ENCODE measurements around the gene SH3YL1. TPM values are rescaled to one million over a fixed set of nuclear protein-coding genes. Genes with fewer than 3 reads are reported as not detected.

The SH3YL1 gene
- polyA plus RNA-seq, 1 of the 3 experiments (the other 2 are of a cell fraction), result 22.7 TPM

- no peak for TF ChIP-seq ZBTB33 (IDR thresholded peaks at IDR 0.05; ENCODE audit: borderline replicate concordance, low read depth)
Observed at GRCh38 chr2:238869-239268, 25.0 kb downstream of the SH3YL1 start (continued).

DNA sequence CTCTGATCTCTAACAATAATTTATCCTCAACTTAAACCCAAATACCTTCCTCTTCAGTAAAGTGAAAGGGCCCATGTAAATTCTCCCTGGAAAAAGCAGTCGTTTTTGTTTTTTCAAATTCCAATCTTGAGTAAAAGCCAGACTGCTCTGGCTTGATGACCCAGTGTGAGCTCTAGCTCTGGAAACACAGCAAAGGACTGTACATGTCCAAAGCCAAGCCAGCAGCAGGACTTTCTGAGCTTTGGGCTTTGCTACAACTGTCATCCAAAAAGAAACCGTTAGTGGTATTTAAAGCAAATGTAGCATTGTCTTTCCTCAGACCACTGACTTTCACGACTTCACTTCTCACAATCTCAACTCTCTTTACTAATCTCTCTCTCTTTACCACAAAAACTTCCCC lies 25.4 kb downstream of the SH3YL1 start:
- POLR2A ChIA-PET, result no interaction called here
- Histone ChIP-seq H3K9me2 (no peaks in the 10 kb centered on the region), H3K4me1 (ENCODE audit: control insufficient read depth in 1 of 2, insufficient read depth in 2 of 2, low read depth in 1 of 2, low read length in 1 of 2) (no peaks in the 10 kb centered on the region), H3K9ac (no peak overlapping the region), H3K9me3 (peaks cover 4% of the 10 kb centered on the region; the same call in 1 of the 2 replicates), H3K36me3 (replicated peaks in 1 of 2; ENCODE audit: control insufficient read depth in 1 of 2, insufficient read depth in 2 of 2, low read length in 1 of 2) (peaks cover 31 to 50% of the 10 kb centered on the region in 2 experiments), H3K4me2 (no peak overlapping the region), H2AFZ (ENCODE audit: low read depth) (no peak overlapping the region), H3K79me2 (ENCODE audit: insufficient read depth) (no peaks in the 10 kb centered on the region), H3K27me3 (ENCODE audit: insufficient read depth) (no peaks in the 10 kb centered on the region), H4K20me1 (ENCODE audit: insufficient read depth) (no peaks in the 10 kb centered on the region), H3F3A (replicated peaks; ENCODE audit: insufficient read depth) (no peaks in the 10 kb centered on the region), H3K4me3 (ENCODE audit: low read depth in 2 of 2, low read length in 1 of 2) (no peak overlapping the region), H3K27ac (ENCODE audit: low read depth in 2 of 2, low read length in 1 of 2) (no peak overlapping the region)
- WGBS (ENCODE audit: low lambda C conversion rate), result 63% methylated on average over 3 of the region's 3 CpGs
- no peak for TF ChIP-seq MXI1 (IDR thresholded peaks at IDR 0.05; ENCODE audit: low read depth, low read length)
- CTCF ChIA-PET, result interaction anchor here (1.0 to 3.7 kb wide), 3 partner anchors 8 to 429 kb away, joined by 3 to 22 read pairs (median 3); no protein-coding TSS in a partner anchor
- DNase-seq, result no peak

DNA sequence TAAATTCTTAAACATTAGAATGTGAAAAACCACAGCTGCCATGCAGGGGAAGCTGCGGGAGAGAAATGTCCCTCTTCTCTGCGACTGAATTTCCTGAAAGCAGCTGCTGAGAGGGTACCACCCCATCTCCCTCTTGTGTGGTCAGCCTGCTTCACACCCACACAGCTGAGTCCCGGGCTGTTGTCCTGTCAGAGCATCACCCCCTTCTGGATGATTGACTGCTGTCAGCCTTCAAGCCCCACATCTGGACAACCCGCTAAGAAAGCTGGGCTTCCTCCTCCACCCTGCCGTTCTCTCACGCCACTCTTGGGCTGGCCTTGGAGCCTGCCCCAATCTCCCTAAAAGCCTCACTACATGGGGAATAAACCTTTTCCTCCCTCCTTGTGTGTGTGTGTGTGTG lies 26.0 kb downstream of the SH3YL1 start:
- H3K27me3 ChIP-seq (ENCODE audit: insufficient read depth), result no peaks in the 10 kb centered on the region
- H3K36me3 ChIP-seq (replicated peaks in 1 of 2; ENCODE audit: control insufficient read depth in 1 of 2, insufficient read depth in 2 of 2, low read length in 1 of 2), result peaks cover 31 to 50% of the 10 kb centered on the region in 2 experiments
- no peak overlapping the region for H3K4me2 ChIP-seq
- peaks cover 4% of the 10 kb centered on the region; the same call in 1 of the 2 replicates for H3K9me3 ChIP-seq
- no peak overlapping the region for H3K4me3 ChIP-seq (ENCODE audit: low read depth in 2 of 2, low read length in 1 of 2)
- WGBS (ENCODE audit: low lambda C conversion rate), result 88% methylated on average over 6 of the region's 6 CpGs
- ChIA-PET CTCF (interaction anchor here (0.8 to 3.7 kb wide), 3 partner anchors 8 to 13 kb away, joined by 3 to 22 read pairs (median 3); no protein-coding TSS in a partner anchor), POLR2A (no interaction called here)
- H3K27ac ChIP-seq (ENCODE audit: low read depth in 2 of 2, low read length in 1 of 2), result no peak overlapping the region
- H3K79me2 ChIP-seq (ENCODE audit: insufficient read depth), result no peaks in the 10 kb centered on the region
- H2AFZ ChIP-seq (ENCODE audit: low read depth), result no peak overlapping the region
- no peak overlapping the region for H3K9ac ChIP-seq
- H3K9me2 ChIP-seq, result no peaks in the 10 kb centered on the region
- H3F3A ChIP-seq (replicated peaks; ENCODE audit: insufficient read depth), result no peaks in the 10 kb centered on the region
- no peaks in the 10 kb centered on the region for H3K4me1 ChIP-seq (ENCODE audit: control insufficient read depth in 1 of 2, insufficient read depth in 2 of 2, low read depth in 1 of 2, low read length in 1 of 2)
- no peak for DNase-seq
- H4K20me1 ChIP-seq (ENCODE audit: insufficient read depth), result no peaks in the 10 kb centered on the region
- TF ChIP-seq MEF2A (IDR thresholded peaks at IDR 0.05; ENCODE audit: borderline replicate concordance, low read depth) (no peak), CTCF (IDR thresholded peaks at IDR 0.05) (no peak), CHD2 (IDR thresholded peaks at IDR 0.05; ENCODE audit: low read length, partially characterized antibody) (no peak), MXI1 (IDR thresholded peaks at IDR 0.05; ENCODE audit: low read depth, low read length) (no peak), ELF1 (IDR thresholded peaks at IDR 0.05) (no peak), NRF1 (IDR thresholded peaks at IDR 0.05; ENCODE audit: low read depth, low read length) (no peak), POLR2AphosphoS5 (IDR thresholded peaks at IDR 0.05; ENCODE audit: low read depth, low read length) (no peak), YY1 (IDR thresholded peaks at IDR 0.05; ENCODE audit: low read depth) (no peak), SMC3 (IDR thresholded peaks at IDR 0.05; ENCODE audit: low read depth, low read length) (no peak), JUND (IDR thresholded peaks at IDR 0.05) (no peak), FOXM1 (IDR thresholded peaks at IDR 0.05; ENCODE audit: low read depth) (no peak), FOXJ3 (CRISPR knock-in tag; IDR thresholded peaks at IDR 0.05) (no peak), REST (IDR thresholded peaks at IDR 0.05; ENCODE audit: low read depth, low read length) (no peak), RXRA (IDR thresholded peaks at IDR 0.05; ENCODE audit: borderline replicate concordance, low read depth) (no peak), EP300 (IDR thresholded peaks at IDR 0.05; ENCODE audit: borderline replicate concordance in 1 of 2, low read depth in 1 of 2, low read length in 1 of 2) (no peak), RCOR1 (IDR thresholded peaks at IDR 0.05; ENCODE audit: low read length) (no peak)
- TF ChIP-seq, protein P1, sequence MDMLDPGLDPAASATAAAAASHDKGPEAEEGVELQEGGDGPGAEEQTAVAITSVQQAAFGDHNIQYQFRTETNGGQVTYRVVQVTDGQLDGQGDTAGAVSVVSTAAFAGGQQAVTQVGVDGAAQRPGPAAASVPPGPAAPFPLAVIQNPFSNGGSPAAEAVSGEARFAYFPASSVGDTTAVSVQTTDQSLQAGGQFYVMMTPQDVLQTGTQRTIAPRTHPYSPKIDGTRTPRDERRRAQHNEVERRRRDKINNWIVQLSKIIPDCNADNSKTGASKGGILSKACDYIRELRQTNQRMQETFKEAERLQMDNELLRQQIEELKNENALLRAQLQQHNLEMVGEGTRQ (IDR thresholded peaks at IDR 0.05; ENCODE audit: borderline replicate concordance, low read depth, low read length), result no peak

Measured in SK-N-SH (cell line).